WI38 (cell line): ENCODE data around the gene MAP3K20.
A peak's percentile ranks its signal among the peaks of the same experiment; 100 is the strongest.

ENCODE experiments used
- H3K4me3 ChIP-seq: 2 replicates; pipeline ENCODE4 v1.5.1; 2011; ENCODE audit warnings: low read depth, mild to moderate bottlenecking, control low read depth, low read length
- CTCF ChIP-seq: IDR thresholded peaks from 2 replicates; pipeline ENCODE4 v1.5.1; 2012; ENCODE audit warnings: low read depth, mild to moderate bottlenecking, control low read depth, low read length

Gene MAP3K20

GRCh38 chr2:173076581-173077345 is 1.1 kb downstream of the MAP3K20 start:
- TF ChIP-seq CTCF = no peak
- H3K4me3 ChIP-seq = peak overlapping the region; percentile 80

- TF ChIP-seq CTCF = no peak
- peak overlapping the region; percentile 80 for H3K4me3 ChIP-seq
These were observed 2.0 kb downstream of the MAP3K20 start for GRCh38 chr2:173077506-173078177.

- no peak for TF ChIP-seq CTCF
- H3K4me3 ChIP-seq = no peak overlapping the region; the same call in 1 of the 2 replicates
These were observed 3.5 kb downstream of the MAP3K20 start for GRCh38 chr2:173079141-173079540.

- no peak for TF ChIP-seq CTCF
- H3K4me3 ChIP-seq = peak overlapping the region; percentile 11; the same call in 1 of the 2 replicates
These were observed 4.6 kb downstream of the MAP3K20 start for GRCh38 chr2:173079973-173080860.

GRCh38 chr2:173086518-173087213 is 11.0 kb downstream of the MAP3K20 start:
- H3K4me3 ChIP-seq = no peak overlapping the region
- TF ChIP-seq CTCF = no peak

GRCh38 chr2:173087214-173087581 is 11.6 kb downstream of the MAP3K20 start:
- TF ChIP-seq CTCF = no peak
- no peak overlapping the region for H3K4me3 ChIP-seq
